ENCODE measurements around the gene TMEM212.

TMEM212 gene

GRCh38 chr3:171865191-171865865 is 22.2 kb downstream of the TMEM212 start:
- DNase-seq (ENCODE audit: low read depth), result no peak
- no peak overlapping the region for H3K4me3 ChIP-seq (ENCODE audit: low read length)
- TF ChIP-seq CTCF (conservative IDR thresholded peaks at IDR 0.05; ENCODE audit: low read depth, low read length), result no peak

- DNase-seq (ENCODE audit: low read depth), result no peak
- no peak overlapping the region for H3K4me3 ChIP-seq (ENCODE audit: low read length)
- TF ChIP-seq CTCF (conservative IDR thresholded peaks at IDR 0.05; ENCODE audit: low read depth, low read length), result peak; percentile 43
These were observed 24.8 kb downstream of the TMEM212 start for GRCh38 chr3:171867981-171868380.

GRCh38 chr3:171871392-171872274 is 28.5 kb downstream of the TMEM212 start:
- no peak for DNase-seq (ENCODE audit: low read depth)
- no peak overlapping the region for H3K4me3 ChIP-seq (ENCODE audit: low read length)
- TF ChIP-seq CTCF (conservative IDR thresholded peaks at IDR 0.05; ENCODE audit: low read depth, low read length), result no peak

- TF ChIP-seq CTCF (conservative IDR thresholded peaks at IDR 0.05; ENCODE audit: low read depth, low read length), result no peak
- no peak overlapping the region for H3K4me3 ChIP-seq (ENCODE audit: low read length)
- no peak for DNase-seq (ENCODE audit: low read depth)
These were observed 30.4 kb downstream of the TMEM212 start for GRCh38 chr3:171873580-171873979.

- TF ChIP-seq CTCF (conservative IDR thresholded peaks at IDR 0.05; ENCODE audit: low read depth, low read length), result no peak
- H3K4me3 ChIP-seq (ENCODE audit: low read length), result no peak overlapping the region
- peak; percentile 92 for DNase-seq (ENCODE audit: low read depth)
These were observed 31.1 kb downstream of the TMEM212 start for GRCh38 chr3:171874251-171874681.

- H3K4me3 ChIP-seq (ENCODE audit: low read length), result no peak overlapping the region
- no peak for TF ChIP-seq CTCF (conservative IDR thresholded peaks at IDR 0.05; ENCODE audit: low read depth, low read length)
- no peak for DNase-seq (ENCODE audit: low read depth)
These were observed 31.7 kb downstream of the TMEM212 start for GRCh38 chr3:171874879-171875278.

Data from retinal pigment epithelial cell (primary cell).